ENCODE data around the gene BDP1. TPM values are rescaled to one million over a fixed set of nuclear protein-coding genes. Genes with fewer than 3 reads are reported as not detected.
A peak's percentile ranks its signal among the peaks of the same experiment; 100 is the strongest.

The BDP1 gene
- polyA plus RNA-seq, 1 donor from 2014 or later, result 83.7 TPM

GRCh38 chr5:71456362-71456743, 902 bp downstream of the BDP1 start:
- H3K79me2 ChIP-seq (replicated peaks; ENCODE audit: insufficient read depth, low read length), result peaks cover 34% of the 10 kb centered on the region
- H3K27me3 ChIP-seq (ENCODE audit: insufficient read depth, low read depth, low read length), result no peaks in the 10 kb centered on the region
- peaks cover 6% of the 10 kb centered on the region for H4K20me1 ChIP-seq (ENCODE audit: insufficient read depth)
- H3F3A ChIP-seq (ENCODE audit: insufficient read depth, low read length, poor library complexity, severe bottlenecking), result no peaks in the 10 kb centered on the region
- peak overlapping the region; percentile 95 for H3K4me2 ChIP-seq (ENCODE audit: low read length)
- no peaks in the 10 kb centered on the region for H3K36me3 ChIP-seq (ENCODE audit: insufficient read depth, low read length)
- no peaks in the 10 kb centered on the region for H3K9me3 ChIP-seq (ENCODE audit: low read length)
- H3K9ac ChIP-seq (ENCODE audit: low read length), result peak overlapping the region; percentile 85
- no peak for TF ChIP-seq EZH2 (IDR thresholded peaks at IDR 0.05; ENCODE audit: borderline replicate concordance, insufficient read depth, low read length, poor library complexity, severe bottlenecking)
- TF ChIP-seq SMC3 (conservative IDR thresholded peaks at IDR 0.05; ENCODE audit: poor library complexity), result no peak
- no peak for TF ChIP-seq POLR2AphosphoS5 (IDR thresholded peaks at IDR 0.05)
- TF ChIP-seq MXI1 (conservative IDR thresholded peaks at IDR 0.05; ENCODE audit: poor library complexity, severe bottlenecking), result no peak
- no peak for TF ChIP-seq TAF1 (IDR thresholded peaks at IDR 0.05; ENCODE audit: low read depth)
- TF ChIP-seq REST (IDR thresholded peaks at IDR 0.05; ENCODE audit: borderline replicate concordance), result no peak
- no peak for TF ChIP-seq RAD21 (conservative IDR thresholded peaks at IDR 0.05)
- TF ChIP-seq EP300 (conservative IDR thresholded peaks at IDR 0.05; ENCODE audit: poor library complexity, severe bottlenecking), result no peak
- TF ChIP-seq CTCF (IDR thresholded peaks at IDR 0.05; ENCODE audit: poor library complexity, severe bottlenecking), result no peak
- H2AFZ ChIP-seq (ENCODE audit: low read depth, low read length), result peak overlapping the region; percentile 46
- H3K9me2 ChIP-seq (ENCODE audit: insufficient read depth, low read length), result no peaks in the 10 kb centered on the region
- H3K4me3 ChIP-seq (ENCODE audit: low read length), result peak overlapping the region; percentile 95
- H3K27ac ChIP-seq (ENCODE audit: low read length), result peak overlapping the region; percentile 90

- no peak overlapping the region for H2AFZ ChIP-seq (ENCODE audit: low read depth, low read length)
- TF ChIP-seq EP300 (conservative IDR thresholded peaks at IDR 0.05; ENCODE audit: poor library complexity, severe bottlenecking), result no peak
- TF ChIP-seq CTCF (IDR thresholded peaks at IDR 0.05; ENCODE audit: poor library complexity, severe bottlenecking), result no peak
- no peak for TF ChIP-seq RAD21 (conservative IDR thresholded peaks at IDR 0.05)
- no peak for TF ChIP-seq SMC3 (conservative IDR thresholded peaks at IDR 0.05; ENCODE audit: poor library complexity)
- TF ChIP-seq REST (IDR thresholded peaks at IDR 0.05; ENCODE audit: borderline replicate concordance), result no peak
- no peak for TF ChIP-seq EZH2 (IDR thresholded peaks at IDR 0.05; ENCODE audit: borderline replicate concordance, insufficient read depth, low read length, poor library complexity, severe bottlenecking)
- TF ChIP-seq POLR2AphosphoS5 (IDR thresholded peaks at IDR 0.05), result no peak
- peak overlapping the region; percentile 95 for H3K4me2 ChIP-seq (ENCODE audit: low read length)
- H3K9me2 ChIP-seq (ENCODE audit: insufficient read depth, low read length), result no peaks in the 10 kb centered on the region
- H3K36me3 ChIP-seq (ENCODE audit: insufficient read depth, low read length), result no peaks in the 10 kb centered on the region
- no peaks in the 10 kb centered on the region for H3K9me3 ChIP-seq (ENCODE audit: low read length)
- peak overlapping the region; percentile 95 for H3K4me3 ChIP-seq (ENCODE audit: low read length)
- H3K27me3 ChIP-seq (ENCODE audit: insufficient read depth, low read depth, low read length), result no peaks in the 10 kb centered on the region
- no peak overlapping the region for H3K27ac ChIP-seq (ENCODE audit: low read length)
- peaks cover 6% of the 10 kb centered on the region for H4K20me1 ChIP-seq (ENCODE audit: insufficient read depth)
- peak overlapping the region; percentile 85 for H3K9ac ChIP-seq (ENCODE audit: low read length)
- H3K79me2 ChIP-seq (replicated peaks; ENCODE audit: insufficient read depth, low read length), result peaks cover 34% of the 10 kb centered on the region
- H3F3A ChIP-seq (ENCODE audit: insufficient read depth, low read length, poor library complexity, severe bottlenecking), result no peaks in the 10 kb centered on the region
Measured at GRCh38 chr5:71457106-71457505, 1.7 kb downstream of the BDP1 start.
